RWPE2 (cell line): Measurements from ENCODE around the gene RPTOR.

ENCODE experiments used
- ATAC-seq: fragments of 200-7000 bp; cut with Tn5 transposase; 3 replicates; pipeline ENCODE4 v1.9.1; 2021; ENCODE audit warnings: low read depth
- DNase-seq: peaks from one replicate; pipeline ENCODE4 v3.0.0-alpha.2; 2020; ENCODE audit warnings: low spot score
- H3K27ac ChIP-seq: fragments of 450-650 bp; 2 replicates; pipeline ENCODE4 v1.5.1; 2017; ENCODE audit warnings: mild to moderate bottlenecking; ENCODE audit not compliant: poor library complexity, severe bottlenecking
- H3K27me3 ChIP-seq: fragments of 250-450 bp; sonication (Bioruptor Pico); 2 replicates; pipeline ENCODE4 v1.5.1; 2021; ENCODE audit warnings: mild to moderate bottlenecking, moderate library complexity; ENCODE audit not compliant: insufficient read depth, poor library complexity, severe bottlenecking
- H3K36me3 ChIP-seq: fragments of 250-450 bp; sonication (Bioruptor Pico); 2 replicates; pipeline ENCODE4 v1.5.1; 2020; ENCODE audit warnings: low read depth, mild to moderate bottlenecking, moderate library complexity
- H3K4me1 ChIP-seq: fragments of 250-450 bp; sonication (Bioruptor Pico); 2 replicates; pipeline ENCODE4 v1.5.1; 2021; ENCODE audit warnings: mild to moderate bottlenecking, moderate library complexity; ENCODE audit not compliant: insufficient read depth, poor library complexity, severe bottlenecking
- H3K4me3 ChIP-seq: fragments of 250-450 bp; sonication (Bioruptor Pico); 2 replicates; pipeline ENCODE4 v1.5.1; 2021; ENCODE audit warnings: mild to moderate bottlenecking, moderate library complexity; ENCODE audit not compliant: severe bottlenecking
- H3K9me3 ChIP-seq: fragments of 250-450 bp; sonication (Bioruptor Pico); 2 replicates; pipeline ENCODE4 v1.5.1; 2021; ENCODE audit warnings: mild to moderate bottlenecking, moderate library complexity; ENCODE audit not compliant: severe bottlenecking
- CTCF ChIP-seq: fragments of 450-650 bp; IDR thresholded peaks from one replicate; pipeline ENCODE4 v1.5.1; 2017; ENCODE audit warnings: mild to moderate bottlenecking, moderate library complexity; ENCODE audit not compliant: poor library complexity, severe bottlenecking

Gene RPTOR

GRCh38 chr17:80902963-80903611 lies 358.4 kb downstream of the RPTOR start:
- peaks cover 36% of the 10 kb centered on the region for H3K36me3 ChIP-seq
- no peak for TF ChIP-seq CTCF

DNA sequence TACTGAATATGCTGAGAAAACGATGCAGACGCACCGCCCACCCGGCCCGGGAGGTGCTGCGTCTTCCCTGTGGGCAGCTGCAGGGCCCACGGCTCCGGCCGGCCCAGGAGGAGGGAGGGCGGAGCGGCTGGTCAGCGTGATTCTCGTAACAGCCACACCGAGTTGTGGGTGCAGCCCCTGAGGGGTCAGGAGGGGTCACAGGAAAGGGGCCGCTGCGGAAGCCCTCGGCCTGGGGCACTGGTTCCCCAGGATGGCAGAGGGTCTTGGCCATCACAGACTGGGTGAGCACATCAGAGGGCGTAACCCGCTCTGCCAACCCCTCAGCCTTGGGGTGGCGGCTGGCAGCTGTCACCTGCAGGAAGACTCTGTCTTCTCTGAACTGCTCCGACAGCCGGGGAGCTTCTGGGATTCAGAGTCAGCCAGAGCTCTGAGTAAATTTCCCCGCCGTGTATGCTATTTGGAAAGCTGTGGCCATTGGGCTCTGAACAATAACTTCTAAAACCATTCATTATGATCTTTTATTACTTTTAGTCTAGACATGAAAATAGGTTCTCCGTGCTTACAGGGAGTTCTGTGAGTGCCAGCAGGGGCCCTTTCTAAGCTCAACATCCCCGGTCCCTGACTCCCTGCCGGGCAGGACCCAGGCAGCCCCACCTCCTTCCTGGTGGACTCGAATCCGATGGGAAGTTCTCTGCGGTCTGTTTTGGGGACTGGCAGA lies 359.6 kb downstream of the RPTOR start:
- Histone ChIP-seq H3K36me3 (peaks cover 34% of the 10 kb centered on the region), H3K27me3 (no peaks in the 10 kb centered on the region), H3K9me3 (no peaks in the 10 kb centered on the region), H3K27ac (no peak overlapping the region), H3K4me3 (no peak overlapping the region), H3K4me1 (peaks cover 14% of the 10 kb centered on the region)
- TF ChIP-seq CTCF = no peak
- ATAC-seq (no peak), DNase-seq (no peak)

More at GRCh38 chr17:80902963-80903611, 358.4 kb downstream of the RPTOR start:
- DNase-seq (no peak), ATAC-seq (no peak)
- H3K27ac ChIP-seq = no peak overlapping the region
- H3K9me3 ChIP-seq = no peaks in the 10 kb centered on the region
- H3K4me1 ChIP-seq = peaks cover 14% of the 10 kb centered on the region
- no peak overlapping the region for H3K4me3 ChIP-seq
- no peaks in the 10 kb centered on the region for H3K27me3 ChIP-seq

DNA sequence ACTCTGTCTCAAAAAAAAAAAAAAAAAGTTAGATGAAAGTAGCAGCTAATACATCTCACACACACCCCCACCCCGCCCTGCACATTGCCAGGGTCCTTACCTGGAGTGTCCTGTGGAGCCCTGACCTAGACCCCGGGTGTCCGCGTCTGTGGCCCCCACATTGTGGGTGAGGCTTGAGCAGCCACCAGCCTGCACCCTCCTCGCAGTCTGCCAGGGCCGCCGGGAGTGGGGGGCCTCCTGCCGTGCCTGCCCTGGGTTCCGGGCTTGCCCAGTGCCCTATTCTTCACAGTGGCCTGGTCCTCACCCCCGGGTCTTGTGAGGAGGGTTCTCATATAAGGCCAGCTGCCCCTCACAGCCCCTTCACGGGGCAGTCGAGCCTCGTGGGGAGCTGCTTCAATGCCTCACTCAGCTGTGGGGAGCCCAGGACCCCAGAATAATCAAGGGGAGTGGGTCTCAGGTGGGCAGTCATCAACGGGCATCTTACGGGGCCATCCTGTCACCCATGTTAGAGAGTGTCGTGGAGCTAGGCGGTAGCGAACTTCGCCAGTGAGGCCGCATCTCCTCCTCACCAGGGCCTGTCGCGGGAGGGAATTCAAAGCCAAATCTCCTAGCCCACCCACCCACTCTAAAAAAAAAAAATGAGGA lies 361.1 kb downstream of the RPTOR start:
- Histone ChIP-seq H3K27ac (no peak overlapping the region), H3K27me3 (no peaks in the 10 kb centered on the region), H3K4me1 (peaks cover 10% of the 10 kb centered on the region), H3K36me3 (peaks cover 31% of the 10 kb centered on the region), H3K9me3 (no peaks in the 10 kb centered on the region), H3K4me3 (no peak overlapping the region)
- peak; percentile 64 for DNase-seq
- TF ChIP-seq CTCF = no peak
- ATAC-seq = no peak

- Histone ChIP-seq H3K36me3 (peaks cover 35% of the 10 kb centered on the region), H3K9me3 (no peaks in the 10 kb centered on the region), H3K27ac (no peak overlapping the region), H3K27me3 (no peaks in the 10 kb centered on the region), H3K4me3 (no peak overlapping the region), H3K4me1 (peaks cover 1% of the 10 kb centered on the region)
- DNase-seq = peak; percentile 64
- no peak for ATAC-seq
- TF ChIP-seq CTCF = no peak
Observed at GRCh38 chr17:80906364-80907259, 362.0 kb downstream of the RPTOR start.
